HG03103 (cell line): ENCODE results near the gene KRT20.
"Not testable (repeated sequence)": the region's sequence is repeated elsewhere in the genome, so short reads cannot be mapped to it uniquely, and the experiment has no call there.

Source experiments
- ATAC-seq: cut with Tn5 transposase; IDR thresholded peaks from one replicate; pipeline ENCODE4 v1.9.1; 2021; ENCODE audit warnings: low read depth; ENCODE audit not compliant: unreplicated experiment

The KRT20 gene

DNA sequence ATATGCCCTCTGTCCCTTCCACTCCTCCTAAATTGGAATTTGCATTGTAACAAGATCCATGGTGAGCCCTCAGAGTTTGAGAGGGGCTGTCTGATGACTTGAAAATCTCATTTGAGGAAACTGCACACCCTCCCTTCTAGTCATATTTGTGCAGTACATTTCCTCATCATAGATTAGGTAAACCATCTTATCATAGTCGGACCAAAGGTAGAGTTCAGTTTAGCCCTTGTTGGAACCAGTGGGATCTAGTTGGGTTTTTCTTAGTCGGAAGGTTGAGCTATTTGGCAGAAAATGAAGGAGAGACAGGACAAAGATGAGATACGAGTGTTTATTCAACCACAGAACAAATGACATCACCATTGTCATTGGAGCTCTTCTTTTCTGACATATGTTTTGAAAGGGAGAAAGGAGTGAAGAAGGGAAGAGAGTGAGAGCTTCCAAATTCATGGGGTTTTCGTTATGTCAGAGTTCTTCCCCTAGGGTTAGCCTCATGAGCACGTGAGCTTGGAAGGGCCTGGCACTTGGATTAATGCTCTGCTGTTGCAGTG lies 15.8 kb upstream of the KRT20 start:
- no peak for ATAC-seq

DNA sequence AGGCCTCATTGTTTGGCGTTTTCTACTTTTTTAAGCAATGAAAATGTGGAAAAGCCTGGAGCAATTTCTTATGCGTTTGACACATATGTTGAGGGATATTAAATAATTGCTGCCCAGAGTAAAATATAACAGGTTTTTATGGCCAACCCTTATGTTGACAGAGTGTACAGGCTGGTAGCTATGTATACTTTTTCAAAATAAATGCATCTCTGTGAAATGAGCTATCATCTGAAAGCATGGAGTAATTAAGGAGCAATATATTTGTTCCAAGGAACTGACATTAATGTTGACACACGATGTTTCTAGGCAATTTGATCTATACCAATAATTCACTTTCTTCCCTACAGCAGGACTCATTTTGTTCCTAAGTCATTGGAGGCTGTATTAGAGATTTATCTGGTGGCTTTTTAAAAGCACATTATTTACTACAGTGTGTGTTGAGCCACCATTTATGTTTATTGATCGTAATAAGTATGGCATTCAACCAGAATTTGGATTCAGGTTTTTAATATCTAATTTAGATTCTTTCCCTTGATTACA lies 11.9 kb upstream of the KRT20 start:
- ATAC-seq, result no peak

DNA sequence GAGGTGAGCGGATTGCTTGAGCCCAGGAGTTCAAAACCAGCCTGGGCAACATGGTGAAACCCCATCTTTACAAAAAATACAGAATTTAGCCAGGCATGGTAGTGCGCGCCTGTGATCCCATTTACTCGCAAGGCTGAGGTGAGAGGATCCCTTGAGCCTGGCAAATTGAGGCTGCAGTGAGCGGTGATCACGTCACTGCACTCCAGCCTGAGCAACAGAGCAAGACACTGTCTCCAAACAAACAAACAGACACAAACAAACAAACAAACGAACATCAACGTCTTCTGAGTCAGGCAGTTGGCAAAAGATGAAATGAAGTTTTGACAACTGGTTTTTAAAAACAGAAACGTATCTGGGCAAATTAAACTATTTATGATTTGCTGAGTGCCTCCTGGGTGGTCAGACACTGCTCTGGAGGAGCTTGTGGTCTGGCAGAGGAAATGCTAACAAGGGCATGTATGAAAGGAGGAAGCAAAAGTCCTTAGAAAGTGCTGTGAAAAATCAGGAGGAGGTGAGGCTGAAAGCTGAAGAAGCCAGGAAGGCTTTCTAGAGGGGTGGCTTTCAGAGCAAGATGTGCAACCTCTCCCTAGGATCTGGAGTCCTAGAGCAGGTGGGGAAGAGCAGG lies 10.2 kb upstream of the KRT20 start:
- ATAC-seq, result no peak

DNA sequence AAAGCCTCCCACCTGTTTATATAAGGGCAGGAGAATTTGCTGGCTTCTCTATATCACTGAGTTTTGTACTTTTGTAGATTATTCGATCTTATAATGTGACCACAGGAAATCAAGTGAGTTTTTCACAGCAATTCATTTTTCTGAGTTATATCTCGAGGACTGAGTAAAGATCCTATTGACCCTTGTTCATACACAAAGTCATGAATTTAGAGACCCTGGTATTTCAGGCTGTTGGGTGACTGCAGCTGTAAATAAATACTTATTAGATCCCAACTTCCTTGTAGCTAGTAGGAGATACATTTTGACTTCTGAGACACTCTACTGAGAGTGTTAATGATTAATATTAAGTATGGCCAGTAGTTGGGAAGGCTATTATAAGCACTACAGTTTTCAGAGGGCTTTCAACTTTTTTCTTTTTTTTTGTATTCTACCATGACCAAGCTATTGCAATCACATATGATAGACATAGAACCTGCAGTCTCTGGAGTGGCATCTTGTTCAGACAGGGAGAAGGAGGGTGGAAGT lies 3.2 kb upstream of the KRT20 start:
- no peak for ATAC-seq

DNA sequence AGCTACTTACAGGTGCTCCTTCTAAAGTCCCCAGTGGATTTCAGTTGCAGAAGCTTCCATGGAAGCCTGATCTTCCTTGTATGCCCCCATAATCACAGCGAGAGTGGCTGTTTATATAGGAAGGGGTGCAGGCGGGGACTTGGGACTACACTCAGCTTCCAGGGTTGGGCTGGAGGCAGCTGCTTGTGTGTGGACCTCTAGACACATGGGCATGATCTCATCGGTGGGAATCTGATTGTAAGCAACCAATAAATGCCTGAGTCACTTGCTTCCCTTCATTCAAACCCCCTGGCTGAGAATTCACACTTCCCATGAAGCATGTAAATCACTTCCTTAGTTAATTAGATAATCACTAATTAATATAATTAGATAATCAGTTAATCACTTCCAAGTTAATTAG lies 1.0 kb upstream of the KRT20 start:
- ATAC-seq, result no peak

DNA sequence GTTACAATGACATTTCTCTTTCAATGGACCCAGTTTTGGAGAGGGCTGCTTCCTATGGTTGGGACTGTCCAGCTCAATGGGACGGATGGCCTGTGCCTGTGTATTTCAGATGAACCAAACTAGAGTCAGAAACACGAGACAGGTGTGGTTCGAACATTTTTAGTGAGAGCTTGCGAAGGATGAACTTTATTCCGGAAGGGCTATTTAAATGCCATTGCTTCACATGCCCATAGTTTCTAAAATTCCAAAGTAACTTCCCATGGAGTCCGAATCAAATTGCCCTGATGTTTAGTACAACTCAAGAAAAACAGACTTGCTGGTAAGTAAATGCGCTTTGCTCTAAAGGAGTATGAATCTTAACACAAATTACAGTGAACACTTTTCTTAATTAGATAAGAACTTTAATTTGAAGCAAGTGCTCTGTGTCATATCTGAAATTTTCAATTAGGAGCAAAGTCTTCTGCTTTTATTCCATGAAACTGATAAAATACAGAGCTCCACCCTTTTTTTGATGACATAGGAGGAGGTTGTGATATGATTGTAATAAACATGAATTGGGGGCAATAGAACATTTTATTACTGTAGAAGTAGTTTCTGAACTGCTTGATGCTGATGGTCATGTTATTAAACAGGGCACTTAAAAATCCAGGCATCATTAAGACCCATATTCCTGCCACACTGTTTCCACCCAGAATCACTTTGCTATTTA lies 1.3 kb downstream of the KRT20 start:
- ATAC-seq, result no peak

DNA sequence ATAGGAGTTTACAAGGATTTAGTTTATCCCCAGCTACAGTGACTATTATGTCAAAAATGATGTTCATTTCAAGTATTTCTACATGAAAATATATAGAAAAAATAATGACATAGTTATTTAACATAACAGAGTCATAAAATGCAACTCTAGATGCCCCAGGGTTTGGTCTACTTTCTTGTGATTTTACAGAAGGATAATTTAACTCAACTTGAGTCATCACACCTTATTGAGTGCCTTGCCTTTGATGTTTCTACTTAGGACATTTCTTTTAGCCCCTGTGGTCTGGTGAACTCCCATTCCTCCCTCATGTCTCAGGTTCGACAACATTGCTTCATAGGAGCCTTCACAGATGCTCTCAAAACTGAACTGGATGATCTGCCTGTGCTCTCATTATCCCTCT lies 2.0 kb downstream of the KRT20 start:
- ATAC-seq, result no peak

DNA sequence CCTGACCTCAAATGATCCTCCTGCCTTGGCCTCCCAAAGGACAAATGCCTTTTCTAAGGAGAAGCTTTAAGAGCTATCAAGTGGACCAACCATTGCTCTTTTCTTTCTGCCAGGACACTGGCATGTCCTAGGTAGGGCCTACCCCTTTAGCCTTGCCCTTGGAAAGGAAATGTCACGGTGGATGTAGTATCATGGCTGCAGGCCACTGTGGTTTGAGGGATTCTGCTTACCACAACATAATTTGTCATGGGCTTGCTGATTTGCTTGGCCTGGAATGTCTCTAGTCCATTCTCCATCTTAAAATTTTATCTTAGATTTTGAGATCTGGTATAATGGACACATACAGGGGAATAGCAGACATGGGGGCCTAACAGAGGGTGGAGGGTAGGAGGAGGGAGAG lies 6.0 kb downstream of the KRT20 start:
- ATAC-seq, result no peak

DNA sequence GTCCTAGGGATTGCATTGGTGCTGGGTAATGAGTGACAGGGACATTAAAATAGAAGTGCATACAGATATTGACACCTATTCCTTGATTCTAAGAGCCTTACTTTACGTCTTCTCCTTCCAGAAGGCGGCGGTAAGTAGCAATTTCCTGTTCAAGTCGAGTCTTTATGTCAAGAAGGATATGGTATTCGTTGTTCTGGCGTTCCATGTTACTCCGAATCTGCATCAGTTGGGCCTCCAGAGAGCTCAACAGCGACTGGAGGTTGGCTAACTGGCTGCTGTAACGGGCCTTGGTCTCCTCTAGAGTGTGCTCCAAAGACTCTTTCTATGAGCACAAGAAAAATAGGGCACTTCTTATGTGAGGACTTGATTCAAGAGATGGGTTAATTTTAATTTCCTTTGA lies 7.0 kb downstream of the KRT20 start:
- ATAC-seq, result no peak

DNA sequence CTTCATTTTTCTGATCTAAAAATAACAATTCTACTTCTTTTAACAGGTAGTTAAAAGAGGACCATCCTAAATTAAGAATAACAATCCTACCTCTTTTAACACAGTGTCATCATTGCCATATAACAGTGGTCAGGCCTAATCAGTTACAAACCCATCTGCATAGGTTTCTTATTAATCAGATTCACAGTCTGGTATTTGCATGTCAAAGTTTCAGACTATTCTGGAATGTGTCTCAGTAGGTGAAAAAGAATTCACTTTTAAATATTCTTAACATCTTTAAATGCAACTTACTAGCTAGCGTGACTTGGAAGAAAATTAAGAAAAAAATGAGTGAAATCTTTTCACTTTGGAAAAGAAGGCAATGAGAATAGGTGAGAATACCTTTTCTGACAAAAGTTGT lies 11.2 kb downstream of the KRT20 start:
- ATAC-seq, result no peak

DNA sequence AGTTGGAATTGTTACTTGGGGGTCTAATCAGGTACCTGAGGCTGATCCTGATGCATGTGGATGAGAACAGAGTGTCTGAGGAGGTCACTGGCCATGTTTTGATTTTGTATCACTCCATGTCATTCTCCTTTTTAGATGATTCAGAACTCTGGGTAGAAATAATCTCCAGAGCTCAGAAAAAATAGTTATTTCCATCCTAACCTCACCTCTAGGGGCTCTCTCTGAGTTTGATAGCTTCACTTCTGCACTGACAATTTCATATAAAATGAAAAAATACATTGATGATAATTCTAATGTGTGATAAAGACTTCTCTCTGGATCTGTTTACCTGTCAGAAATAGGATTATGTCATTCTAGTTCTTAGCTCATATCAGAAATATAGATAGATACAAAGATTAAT lies 11.8 kb downstream of the KRT20 start:
- no peak for ATAC-seq

DNA sequence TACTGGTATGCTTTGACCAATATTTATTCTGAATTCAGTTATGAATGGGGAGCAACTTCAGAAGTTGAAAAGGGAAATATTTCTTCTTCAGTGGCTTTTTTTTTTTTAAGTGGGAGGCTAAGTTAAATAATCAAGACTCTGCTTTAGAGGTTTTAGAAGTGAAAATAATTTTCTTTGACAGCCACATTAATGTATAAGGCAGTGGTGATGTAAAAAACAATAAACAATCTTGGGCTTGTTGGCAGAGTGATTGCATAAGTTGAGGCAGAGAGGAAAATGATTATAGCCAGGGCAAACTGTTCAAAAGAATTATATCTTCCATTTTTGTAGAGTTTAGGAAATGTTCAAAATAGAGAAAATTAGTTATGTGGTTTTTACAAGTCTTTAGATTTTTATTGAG lies 12.6 kb downstream of the KRT20 start:
- ATAC-seq, result no peak

DNA sequence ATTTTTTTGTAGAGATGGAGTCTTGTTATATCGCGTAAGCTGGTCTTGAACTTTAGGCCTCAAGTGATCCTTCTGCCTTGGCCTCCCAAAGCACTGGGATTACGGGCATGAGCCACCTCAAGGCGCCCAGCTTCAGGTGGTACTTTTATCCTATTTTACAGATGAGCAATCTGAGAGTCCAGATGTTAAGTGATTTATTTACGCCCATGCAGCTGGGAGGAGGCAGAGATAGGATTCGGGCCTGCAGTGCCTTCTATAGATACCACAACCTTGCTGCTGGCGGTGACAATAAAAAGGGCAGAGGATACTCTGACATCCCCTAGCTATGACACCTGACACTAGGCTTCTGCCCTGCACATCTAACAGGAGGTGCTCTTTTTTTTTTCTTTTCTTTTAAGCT lies 13.7 kb downstream of the KRT20 start:
- ATAC-seq, result no peak

DNA sequence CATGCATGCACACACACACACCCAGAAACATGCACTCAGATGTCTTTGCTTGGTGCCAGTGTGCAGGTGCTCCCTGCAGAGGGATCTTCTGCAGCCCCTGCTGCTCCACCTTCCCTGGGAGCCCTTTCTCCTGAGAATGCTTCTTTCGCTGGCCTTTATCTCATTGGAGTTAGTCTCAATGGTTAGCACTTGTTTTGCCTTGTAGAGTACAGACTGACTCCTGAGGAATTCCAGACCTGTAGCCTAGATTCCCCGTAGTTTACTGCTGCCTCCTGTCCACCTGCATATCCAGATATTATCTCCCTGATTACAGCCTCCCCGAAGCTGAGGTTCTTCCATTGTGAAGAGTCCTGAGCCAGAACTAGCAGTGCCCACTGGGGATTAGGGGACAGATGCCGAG lies 14.9 kb downstream of the KRT20 start:
- no peak for ATAC-seq

DNA sequence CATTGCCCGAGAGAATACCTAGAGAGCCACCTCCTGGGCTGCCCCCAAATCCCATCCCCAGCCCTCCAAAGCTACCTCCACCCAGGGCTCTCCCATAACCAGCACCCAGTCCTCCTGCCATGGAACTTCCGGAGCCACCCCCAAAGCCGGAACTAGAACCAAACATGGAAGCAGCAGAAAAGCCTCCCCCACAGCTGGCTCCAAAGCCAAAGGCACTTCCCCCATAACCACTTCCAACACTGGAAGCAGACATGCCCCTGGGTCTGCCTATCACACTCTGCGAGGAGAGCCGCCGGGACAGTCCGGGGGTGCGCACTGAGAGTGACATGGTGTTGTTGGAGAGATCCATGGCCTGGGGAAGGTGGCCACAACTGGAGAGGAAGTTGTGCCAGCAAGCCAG lies 18.2 kb downstream of the KRT20 start, which contains the start of gene KRT12:
Gene KRT12, minus strand, starts transcription at position 386 of the 400 bp plus-strand sequence. Its CDS starts 37 bp downstream, at position 349.
- ATAC-seq, result no peak

DNA sequence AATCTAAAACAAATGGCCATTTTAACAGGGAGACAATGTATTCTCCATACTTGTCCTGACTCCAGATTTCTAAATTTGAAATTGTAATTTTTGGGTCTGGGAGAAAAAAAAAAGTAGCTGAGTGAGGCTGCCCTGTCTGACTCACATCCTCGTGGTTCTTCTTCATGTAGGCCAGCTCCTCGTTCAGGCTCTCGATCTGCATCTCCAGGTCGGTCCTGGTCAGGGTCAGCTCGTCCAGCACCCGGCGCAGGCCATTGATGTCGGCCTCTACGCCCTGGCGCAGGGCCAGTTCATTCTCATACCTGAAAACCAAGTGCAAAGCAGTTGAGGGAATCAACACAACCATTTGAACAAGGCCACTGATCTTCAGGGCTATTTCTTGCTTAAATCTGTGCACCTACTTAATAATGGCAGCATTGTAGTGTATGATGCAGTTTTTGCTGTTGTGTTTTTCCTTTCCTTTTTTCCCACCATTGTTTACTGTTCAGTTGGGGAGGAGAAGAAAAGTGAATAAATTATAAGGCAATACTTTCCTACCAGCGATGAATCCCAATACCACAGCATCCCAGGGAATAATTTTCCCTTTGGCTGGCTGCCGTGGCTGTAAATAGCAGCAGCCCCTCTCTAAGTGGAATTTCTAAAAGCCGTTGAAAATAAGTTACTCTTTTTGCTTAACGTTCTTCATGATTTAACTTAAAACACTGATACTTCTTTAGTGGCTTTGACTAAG lies 20.2 kb downstream of the KRT20 start:
- ATAC-seq, result no peak

DNA sequence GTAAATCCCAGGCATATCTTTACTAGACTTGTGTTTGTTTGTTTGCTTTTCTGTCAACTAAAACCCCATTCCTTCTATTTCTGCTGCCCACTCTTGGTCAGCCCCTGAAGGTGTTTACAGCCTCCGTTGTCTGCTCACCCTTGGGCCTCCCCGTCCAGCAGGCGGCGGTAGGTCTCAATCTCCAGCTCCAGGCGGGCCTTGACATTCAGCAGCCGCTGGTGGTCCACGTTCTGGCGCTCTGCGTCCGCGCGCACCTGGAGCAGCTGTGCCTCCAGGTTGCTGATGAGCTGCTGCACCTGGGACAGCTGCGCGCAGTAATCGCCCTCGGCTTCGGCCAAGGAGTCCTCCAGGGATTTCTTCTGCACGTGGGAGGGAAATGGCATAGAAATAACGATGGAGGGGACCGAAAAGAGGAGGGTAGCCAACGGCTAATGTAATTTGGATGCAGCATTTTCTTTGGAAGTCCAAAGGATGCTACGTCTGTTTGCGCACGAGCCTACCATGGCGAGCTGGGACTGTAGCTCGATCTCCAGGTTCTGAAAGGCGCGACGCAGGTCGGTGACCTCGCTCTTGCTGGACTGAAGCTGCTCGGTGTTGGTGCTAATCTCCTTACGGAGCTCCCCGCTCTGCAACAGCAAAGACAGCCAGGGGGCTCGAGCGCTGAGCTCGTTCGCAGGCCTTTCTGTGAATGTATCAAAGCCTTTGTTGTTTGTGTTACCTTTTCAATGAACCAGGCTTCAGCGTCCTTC lies 21.9 kb downstream of the KRT20 start:
- no peak for ATAC-seq

DNA sequence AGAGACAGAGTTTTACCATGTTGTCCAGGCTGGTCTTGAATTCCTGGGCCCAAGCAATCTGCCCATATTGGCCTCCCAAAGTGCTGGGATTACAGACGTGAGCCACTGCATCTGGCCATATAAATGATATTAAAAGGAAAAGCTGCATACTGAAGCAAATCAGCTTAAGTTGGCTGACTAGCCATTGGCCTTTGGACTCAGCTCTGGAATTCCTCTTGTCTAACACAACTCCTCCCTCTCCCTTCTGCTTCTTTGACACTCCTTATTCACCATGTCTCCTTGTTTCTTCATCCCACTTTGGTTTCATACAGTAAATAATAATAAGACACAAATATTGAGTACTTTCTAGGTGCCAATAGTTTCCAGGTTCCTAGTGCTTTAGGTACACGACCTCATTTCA lies 25.5 kb downstream of the KRT20 start:
- ATAC-seq, result no peak

DNA sequence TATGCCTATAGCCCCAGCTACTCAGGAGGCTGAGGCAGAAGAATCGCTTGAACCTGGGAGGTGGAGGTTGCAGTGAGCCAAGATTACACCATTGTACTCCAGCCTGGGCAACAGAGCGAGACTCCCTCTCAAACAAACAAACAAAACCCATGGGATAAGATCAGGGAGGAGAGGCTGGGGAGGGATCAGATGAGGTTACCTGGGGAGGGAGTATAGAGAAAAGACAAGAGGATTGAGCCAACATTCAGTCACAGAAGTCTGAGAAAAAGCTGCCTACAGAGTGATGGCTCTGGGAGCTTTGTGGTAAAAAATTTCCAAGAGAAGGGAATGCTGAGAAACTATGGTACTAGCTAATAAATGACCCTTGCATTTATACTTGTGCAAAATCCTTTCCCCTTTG lies 26.4 kb downstream of the KRT20 start:
- ATAC-seq, result not testable (repeated sequence)

DNA sequence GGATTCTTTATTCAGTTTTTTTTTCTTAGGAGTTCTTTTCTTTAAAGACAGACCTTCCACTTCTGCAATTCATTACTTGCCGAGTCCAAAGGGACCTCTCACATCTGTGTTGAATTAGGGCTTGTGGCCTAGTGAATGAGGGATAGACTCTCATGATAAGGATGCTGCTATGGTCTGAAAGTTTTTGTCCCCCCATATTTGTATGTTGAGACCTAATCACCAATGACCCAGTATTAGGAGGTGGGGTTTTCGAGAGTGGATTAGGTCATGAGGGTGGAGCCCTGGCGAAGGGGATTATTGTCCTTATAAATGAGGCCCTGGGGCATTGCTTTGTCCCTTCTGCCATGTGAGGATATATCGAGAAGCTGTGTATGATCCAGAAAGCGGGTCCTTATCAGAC lies 27.5 kb downstream of the KRT20 start:
- no peak for ATAC-seq
